Body of pancreas (tissue), 4 donors: ENCODE measurements around the gene RPRM.
"Not testable (repeated sequence)": the region's sequence is repeated elsewhere in the genome, so short reads cannot be mapped to it uniquely, and the experiment has no call there.

Source experiments
- CTCF ChIP-seq, 7 experiments: fragments of 450-650 bp in 4 of 7; fragments of 200-600 bp in 3 of 7; sonication (generic) in 3 of 7; IDR thresholded peaks; one replicate each; pipeline ENCODE4 v1.5.1; 2016 to 2019; ENCODE audit warnings: antibody characterized with exemption in 7 of 7
- POLR2A ChIP-seq, 3 donors: fragments of 450-650 bp; IDR thresholded peaks; one replicate each; pipeline ENCODE4 v1.6.1; 2016; ENCODE audit warnings: antibody characterized with exemption in 3 of 3, mild to moderate bottlenecking in 2 of 3

DNA sequence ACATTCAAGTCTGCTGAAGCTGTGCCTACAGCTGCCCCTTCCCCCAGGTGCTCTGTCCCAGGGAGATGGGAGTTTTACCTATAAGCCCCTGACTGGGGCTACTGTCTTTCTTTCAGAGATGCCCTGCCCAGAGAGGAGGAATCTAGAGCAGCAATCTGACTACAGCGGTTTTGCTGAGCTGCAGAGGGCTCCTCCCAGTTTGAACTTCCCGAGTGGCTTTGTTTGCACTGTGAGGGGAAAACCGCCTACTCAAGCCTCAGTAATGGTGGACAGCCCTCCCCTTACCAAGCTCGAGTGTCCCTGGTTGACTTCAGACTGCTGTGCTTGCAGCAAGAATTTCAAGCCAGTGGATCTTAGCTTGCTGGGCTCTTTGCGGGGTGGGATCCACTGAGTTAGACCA is 35.9 kb downstream of the RPRM start:
- not testable (repeated sequence) for TF ChIP-seq CTCF, POLR2A (IDR thresholded peaks at IDR 0.05)
